HepG2 (cell line): ENCODE results near the gene DUT. TPM values are rescaled to one million over a fixed set of nuclear protein-coding genes. Genes with fewer than 3 reads are reported as not detected.

ENCODE experiments used
- ATAC-seq: fragments of 200-7000 bp; cut with Tn5 transposase; 3 replicates; pipeline ENCODE4 v1.9.1; 2020; ENCODE audit warnings: mild to moderate bottlenecking, moderate library complexity
- BruUV-seq: library from RNA; stranded (reverse); fragments of 400-500 nt; replicated peaks from 2 replicates; lab custom pipeline; 2021; lab: Mats Ljungman, UMichigan
- CTCF ChIA-PET: fragments of 300-600 bp; formaldehyde crosslinking; extraction: SDS; loops from one replicate; lab custom pipeline; 2021; ENCODE audit warnings: low total read pairs, inconsistent platforms, low intra/inter-chr PET ratio; lab: Yijun Ruan, JAX
- POLR2A ChIA-PET: fragments of 350-600 bp; sonication (Branson Sonifier 250); formaldehyde crosslinking; loops from one replicate; lab custom pipeline; 2020; ENCODE audit warnings: antibody characterized with exemption, inconsistent platforms; lab: Yijun Ruan, JAX
- DNase-seq: peaks from one replicate; pipeline ENCODE4 v3.0.0-alpha.2; 2015; ENCODE audit warnings: low spot score
- FAIRE-seq: peaks from 3 replicates; lab custom pipeline; 2011; peaks lifted over from hg19 to GRCh38; lab: Jason Lieb, UNC
- H2AFZ ChIP-seq: one replicate; pipeline ENCODE4 v1.6.1; 2011; ENCODE audit warnings: low read length, inconsistent platforms
- H3K27ac ChIP-seq: fragments of 300-600 bp; 3 replicates; pipeline ENCODE4 v1.8.0; 2011; ENCODE audit warnings: mixed run types, mild to moderate bottlenecking, mixed read lengths, low read length, inconsistent platforms; ENCODE audit not compliant: insufficient read depth; ENCODE audit errors: extremely low read length
- H3K27me3 ChIP-seq, 2 experiments: fragments of 200-600 bp in 1 of 2; 2 replicates in 1 of 2; 3 replicates in 1 of 2; pipeline versions ENCODE4 v1.6.0 to v1.8.0; 2011; ENCODE audit warnings: low read length in 2 of 2, mild to moderate bottlenecking in 2 of 2, moderate library complexity in 2 of 2, inconsistent platforms in 1 of 2; ENCODE audit not compliant: insufficient read depth in 2 of 2, control insufficient read depth in 1 of 2
- H3K36me3 ChIP-seq, 2 experiments: fragments of 200-600 bp in 1 of 2; replicated peaks in 1 of 2; 2 replicates in 1 of 2; 3 replicates in 1 of 2; pipeline versions ENCODE4 v1.5.1 to v1.8.0; 2011; ENCODE audit warnings: low read length in 2 of 2, inconsistent platforms in 1 of 2; ENCODE audit not compliant: insufficient read depth in 2 of 2, control insufficient read depth in 1 of 2
- H3K4me1 ChIP-seq: 2 replicates; pipeline ENCODE4 v1.5.1; 2012; ENCODE audit warnings: low read length, inconsistent platforms; ENCODE audit not compliant: insufficient read depth
- H3K4me2 ChIP-seq: 2 replicates; pipeline ENCODE4 v1.6.0; 2011; ENCODE audit warnings: low read depth, low read length, inconsistent platforms
- H3K4me3 ChIP-seq, 3 experiments: fragments of 200-600 bp in 1 of 3; sonication (generic), shearing (Covaris generic) in 1 of 3; replicated peaks in 1 of 3; 2 replicates each; pipeline ENCODE4 v1.5.1; 2011 to 2016; ENCODE audit warnings: low read length in 3 of 3, inconsistent platforms in 2 of 3, low read depth in 2 of 3, mild to moderate bottlenecking in 2 of 3, control low read depth in 1 of 3, mixed read lengths in 1 of 3; ENCODE audit not compliant: insufficient read depth in 1 of 3
- H3K79me2 ChIP-seq: one replicate; pipeline ENCODE4 v1.6.1; 2011; ENCODE audit warnings: low read length, inconsistent platforms; ENCODE audit not compliant: insufficient read depth
- H3K9ac ChIP-seq: 2 replicates; pipeline ENCODE4 v1.6.0; 2011; ENCODE audit warnings: mild to moderate bottlenecking, low read depth, low read length, inconsistent platforms; ENCODE audit not compliant: insufficient read depth
- H3K9me3 ChIP-seq: 2 replicates; pipeline ENCODE4 v1.5.1; 2012; ENCODE audit warnings: mild to moderate bottlenecking, low read length
- H4K20me1 ChIP-seq: 2 replicates; pipeline ENCODE4 v1.6.0; 2011; ENCODE audit warnings: inconsistent platforms, mild to moderate bottlenecking, low read length, moderate library complexity; ENCODE audit not compliant: insufficient read depth
- AKNA ChIP-seq: sonication (generic); formaldehyde crosslinking; IDR thresholded peaks from 2 replicates; pipeline ENCODE4 v1.4.0; 2020; ENCODE audit warnings: missing genetic modification reagents, borderline replicate concordance
- CREBL2 ChIP-seq: sonication (generic); formaldehyde crosslinking; IDR thresholded peaks from 2 replicates; pipeline ENCODE4 v1.8.1; 2023; ENCODE audit warnings: missing genetic modification reagents, mild to moderate bottlenecking, borderline replicate concordance
- HDAC2 ChIP-seq: sonication (generic); formaldehyde crosslinking; IDR thresholded peaks from 2 replicates; pipeline ENCODE4 v1.4.0; 2020; ENCODE audit warnings: missing genetic modification reagents
- IRF9 ChIP-seq: sonication (generic); formaldehyde crosslinking; IDR thresholded peaks from 2 replicates; pipeline ENCODE4 v1.8.0; 2022; ENCODE audit warnings: missing genetic modification reagents, mild to moderate bottlenecking, borderline replicate concordance
- LRRFIP1 ChIP-seq: sonication (generic); formaldehyde crosslinking; conservative IDR thresholded peaks from 2 replicates; pipeline ENCODE4 v1.4.0; 2020; ENCODE audit warnings: missing genetic modification reagents
- MAX ChIP-seq: IDR thresholded peaks from 2 replicates; pipeline ENCODE4 v1.6.1; 2012; ENCODE audit warnings: inconsistent platforms
- PREB ChIP-seq: sonication (generic); formaldehyde crosslinking; IDR thresholded peaks from 2 replicates; pipeline ENCODE4 v1.4.0; 2020; ENCODE audit warnings: missing genetic modification reagents
- TFDP1 ChIP-seq: IDR thresholded peaks from 2 replicates; pipeline ENCODE4 v1.6.1; 2016; ENCODE audit warnings: missing compliant biosample characterization, missing genetic modification reagents, borderline replicate concordance
- ZBTB42 ChIP-seq: sonication (generic); formaldehyde crosslinking; IDR thresholded peaks from 2 replicates; pipeline ENCODE4 v1.5.0; 2020; ENCODE audit warnings: mild to moderate bottlenecking, missing genetic modification reagents
- ZNF343 ChIP-seq: sonication (generic); formaldehyde crosslinking; IDR thresholded peaks from 2 replicates; pipeline ENCODE4 v1.4.0; 2020; ENCODE audit warnings: mild to moderate bottlenecking, missing genetic modification reagents
- WGBS: methylation state at CpG from one replicate; pipeline ENCODE4 v1.1.6; 2017; ENCODE audit warnings: low lambda C conversion rate; 5-methylcytosine and 5-hydroxymethylcytosine counted together
- in situ Hi-C: cut with HindIII; loops from 2 replicates; pipeline ENCODE4 v1.10.0; 2017; ENCODE audit warnings: low pct_unique_long_range_greater_than_20kb; ENCODE audit not compliant: extremely low pct_ligation_motif_present
- intact Hi-C: fragments of 100-400 bp; cut with micrococcal nuclease; formaldehyde crosslinking; loops from one replicate; pipeline ENCODE4 v1.10.0; 2022; ENCODE audit not compliant: unreplicated experiment
- polyA plus RNA-seq, 8 experiments: library from polyadenylated mRNA; depleted of rRNA in 3 of 8; stranded (reverse) in 7 of 8; unstranded in 1 of 8; fragments of >200 nt; fragmentation: Illumina TruSeq in 4 of 8; extraction: Trizol in 4 of 8; gene quantifications; 2 replicates each; pipeline versions ENCODE4 v1.2.1 to v1.2.3, GENCODE V29; 2011 to 2016; ENCODE audit warnings: low read depth in 4 of 8, missing spikeins in 1 of 8, mixed read lengths in 1 of 8; ENCODE audit not compliant: insufficient read depth in 1 of 8
- total RNA-seq, 5 experiments: library from RNA; depleted of rRNA; stranded (reverse); fragments of >200 nt; fragmentation: Illumina TruSeq; extraction: Trizol; gene quantifications; 2 replicates each; pipeline ENCODE4 v1.2.3, GENCODE V29; 2016; ENCODE audit warnings: low read depth in 1 of 5

DUT gene
- total and polyA plus RNA-seq, 2 of the 13 experiments (the other 11 are each of a cell fraction or from before 2014, with no cell fraction given) = 36.7 to 131 TPM

GRCh38 chr15:48281674-48282073, 49.6 kb upstream of the DUT start:
- no TSS peak for BruUV-seq
- Histone ChIP-seq H2AFZ (no peak overlapping the region), H3K4me1 (no peaks in the 10 kb centered on the region), H3K9me3 (no peaks in the 10 kb centered on the region), H3K4me2 (no peak overlapping the region), H4K20me1 (no peaks in the 10 kb centered on the region), H3K9ac (no peak overlapping the region), H3K27ac (no peak overlapping the region), H3K79me2 (no peaks in the 10 kb centered on the region), H3K36me3 (no peaks in the 10 kb centered on the region), H3K4me3 (no peak overlapping the region), H3K27me3 (no peaks in the 10 kb centered on the region)
- DNase-seq = no peak
- FAIRE-seq = no peak
- TF ChIP-seq CREBL2 (CRISPR knock-in tag) (no peak), ZBTB42 (no peak), PREB (no peak), LRRFIP1 (CRISPR knock-in tag) (no peak), MAX (no peak), ZNF343 (no peak), TFDP1 (no peak), AKNA (CRISPR knock-in tag) (no peak), IRF9 (CRISPR knock-in tag) (no peak), HDAC2 (CRISPR knock-in tag) (no peak)
- in situ Hi-C loops (loop anchor here (10.0 to 25.0 kb wide), 2 partner anchors 167 to 1094 kb away; no protein-coding TSS in a partner anchor), intact Hi-C loops (no loop called here)
- 19% methylated on average over 4 of the region's 4 CpGs for WGBS
- CTCF ChIA-PET = no interaction called here
- ATAC-seq = no peak
- POLR2A ChIA-PET = no interaction called here
